ENCODE results near the gene KLRC2. TPM values are rescaled to one million over a fixed set of nuclear protein-coding genes. Genes with fewer than 3 reads are reported as not detected.

KLRC2 gene
- total RNA-seq, 2 experiments from 2014 or later = 0.22 TPM; not detected in 1

GRCh38 chr12:10404798-10405197, 31.0 kb downstream of the KLRC2 start:
- no peaks in the 10 kb centered on the region for H3K4me1 ChIP-seq (ENCODE audit: insufficient read depth, low read length)
- intact Hi-C loops (cut with DNase I, micrococcal nuclease) = no loop called here
- Mint-ChIP-seq H3K27ac (no peak overlapping the region), H3K4me1 (ENCODE audit: low read depth) (no peaks in the 10 kb centered on the region), H3K36me3 (ENCODE audit: low read depth) (no peaks in the 10 kb centered on the region), H3K4me3 (no peak overlapping the region), H3K9me3 (no peaks in the 10 kb centered on the region), H3K27me3 (peaks cover 9% of the 10 kb centered on the region)
- no peak overlapping the region for H3K4me3 ChIP-seq (ENCODE audit: low read length)
- CTCF ChIA-PET = no interaction called here
- H3K9me3 ChIP-seq (ENCODE audit: control insufficient read depth in 1 of 2, insufficient read depth in 1 of 2, low read length in 2 of 2) = no peaks in the 10 kb centered on the region
- POLR2A ChIA-PET = interaction anchor here (1.1 kb wide), 1 partner anchor 40 kb away, joined by 3 read pairs; no protein-coding TSS in a partner anchor
- no peaks in the 10 kb centered on the region for H3K36me3 ChIP-seq (ENCODE audit: insufficient read depth, low read length)
- ATAC-seq (ENCODE audit: poor library complexity) = no peak
- no peak for DNase-seq
- no peak overlapping the region for H3K27ac ChIP-seq (ENCODE audit: low read depth in 1 of 2, low read length in 2 of 2)
- no peaks in the 10 kb centered on the region for H3K27me3 ChIP-seq (ENCODE audit: control insufficient read depth in 1 of 2, insufficient read depth in 2 of 2, low read length in 2 of 2)
- no peak for TF ChIP-seq CTCF (IDR thresholded peaks at IDR 0.05)

- H3K4me3 ChIP-seq (ENCODE audit: low read length) = no peak overlapping the region
- no peaks in the 10 kb centered on the region for H3K36me3 Mint-ChIP-seq (ENCODE audit: low read depth)
- no peaks in the 10 kb centered on the region for H3K9me3 ChIP-seq (ENCODE audit: control insufficient read depth in 1 of 2, insufficient read depth in 1 of 2, low read length in 2 of 2)
- no peak for DNase-seq
- H3K36me3 ChIP-seq (ENCODE audit: insufficient read depth, low read length) = no peaks in the 10 kb centered on the region
- H3K27me3 Mint-ChIP-seq = peaks cover 19% of the 10 kb centered on the region
- H3K4me1 ChIP-seq (ENCODE audit: insufficient read depth, low read length) = no peaks in the 10 kb centered on the region
- no peak overlapping the region for H3K27ac Mint-ChIP-seq
- H3K4me3 Mint-ChIP-seq = no peak overlapping the region
- no peak for ATAC-seq (ENCODE audit: poor library complexity)
- H3K4me1 Mint-ChIP-seq (ENCODE audit: low read depth) = peaks cover under 1% of the 10 kb centered on the region
- H3K9me3 Mint-ChIP-seq = no peaks in the 10 kb centered on the region
- peaks cover 0 to 6% of the 10 kb centered on the region in 2 experiments for H3K27me3 ChIP-seq (ENCODE audit: control insufficient read depth in 1 of 2, insufficient read depth in 2 of 2, low read length in 2 of 2)
- ChIA-PET POLR2A (no interaction called here), CTCF (no interaction called here)
- no peak for TF ChIP-seq CTCF (IDR thresholded peaks at IDR 0.05)
- intact Hi-C loops (cut with DNase I, micrococcal nuclease) = no loop called here
- no peak overlapping the region for H3K27ac ChIP-seq (ENCODE audit: low read depth in 1 of 2, low read length in 2 of 2)
Observed at GRCh38 chr12:10400829-10401228, 35.0 kb downstream of the KLRC2 start.

GRCh38 chr12:10398168-10398567, 37.6 kb downstream of the KLRC2 start:
- TF ChIP-seq CTCF (IDR thresholded peaks at IDR 0.05) = no peak
- Mint-ChIP-seq H3K4me1 (ENCODE audit: low read depth) (peaks cover 7% of the 10 kb centered on the region), H3K36me3 (ENCODE audit: low read depth) (no peaks in the 10 kb centered on the region), H3K27me3 (peaks cover 23% of the 10 kb centered on the region), H3K9me3 (no peaks in the 10 kb centered on the region), H3K27ac (no peak overlapping the region), H3K4me3 (no peak overlapping the region)
- Histone ChIP-seq H3K27me3 (ENCODE audit: control insufficient read depth in 1 of 2, insufficient read depth in 2 of 2, low read length in 2 of 2) (peaks cover 0 to 6% of the 10 kb centered on the region in 2 experiments), H3K27ac (ENCODE audit: low read depth in 1 of 2, low read length in 2 of 2) (no peak overlapping the region), H3K9me3 (ENCODE audit: control insufficient read depth in 1 of 2, insufficient read depth in 1 of 2, low read length in 2 of 2) (no peaks in the 10 kb centered on the region), H3K4me1 (ENCODE audit: insufficient read depth, low read length) (no peaks in the 10 kb centered on the region), H3K36me3 (ENCODE audit: insufficient read depth, low read length) (no peaks in the 10 kb centered on the region), H3K4me3 (ENCODE audit: low read length) (no peak overlapping the region)
- no peak for ATAC-seq (ENCODE audit: poor library complexity)
- intact Hi-C loops (cut with DNase I, micrococcal nuclease) = loop anchor here in 1 of 2 experiments (10.0 kb wide), 1 partner anchor 63 kb away; no protein-coding TSS in a partner anchor
- POLR2A ChIA-PET = no interaction called here
- CTCF ChIA-PET = no interaction called here
- DNase-seq = no peak

Data from CD4-positive, alpha-beta T cell (primary cell).